HG03039 (cell line): ENCODE measurements around the gene LHFPL5.

Experiments
- ATAC-seq: cut with Tn5 transposase; IDR thresholded peaks from one replicate; pipeline ENCODE4 v1.9.1; 2021; ENCODE audit warnings: mild to moderate bottlenecking, moderate library complexity; ENCODE audit not compliant: unreplicated experiment

LHFPL5 gene

GRCh38 chr6:35790683-35791082, 14.5 kb upstream of the LHFPL5 start:
- no peak for ATAC-seq

- ATAC-seq = no peak
These were observed 10.4 kb upstream of the LHFPL5 start for GRCh38 chr6:35794536-35795452.

- ATAC-seq = no peak
These were observed 9.6 kb upstream of the LHFPL5 start for GRCh38 chr6:35795453-35796071.

- ATAC-seq = no peak
These were observed 8.9 kb upstream of the LHFPL5 start for GRCh38 chr6:35796236-35796635.

- ATAC-seq = no peak
These were observed 7.2 kb upstream of the LHFPL5 start for GRCh38 chr6:35797837-35798526.

GRCh38 chr6:35798706-35799105, 6.4 kb upstream of the LHFPL5 start:
- no peak for ATAC-seq

GRCh38 chr6:35801148-35801547, 4.0 kb upstream of the LHFPL5 start:
- ATAC-seq = no peak

GRCh38 chr6:35808688-35809087, 3.5 kb downstream of the LHFPL5 start:
- no peak for ATAC-seq

GRCh38 chr6:35809809-35810208, 4.7 kb downstream of the LHFPL5 start:
- ATAC-seq = no peak

- ATAC-seq = no peak
These were observed 6.0 kb downstream of the LHFPL5 start for GRCh38 chr6:35810971-35811698.

- no peak for ATAC-seq
These were observed 6.5 kb downstream of the LHFPL5 start for GRCh38 chr6:35811699-35811995.

GRCh38 chr6:35817515-35817914, 12.4 kb downstream of the LHFPL5 start:
- ATAC-seq = no peak

- ATAC-seq = no peak
These were observed 18.4 kb downstream of the LHFPL5 start for GRCh38 chr6:35823601-35824000.

GRCh38 chr6:35824552-35825192, 19.5 kb downstream of the LHFPL5 start:
- no peak for ATAC-seq

- no peak for ATAC-seq
These were observed 24.2 kb downstream of the LHFPL5 start for GRCh38 chr6:35829306-35829705.

- no peak for ATAC-seq
These were observed 26.3 kb downstream of the LHFPL5 start for GRCh38 chr6:35831257-35832007.

GRCh38 chr6:35833536-35833935, 28.4 kb downstream of the LHFPL5 start:
- no peak for ATAC-seq

GRCh38 chr6:35839019-35839418, 33.9 kb downstream of the LHFPL5 start:
- no peak for ATAC-seq

GRCh38 chr6:35842381-35842780, 37.2 kb downstream of the LHFPL5 start:
- ATAC-seq = no peak

- no peak for ATAC-seq
These were observed 39.1 kb downstream of the LHFPL5 start for GRCh38 chr6:35844290-35844689.
